ENCODE data around the gene HPN. TPM values are rescaled to one million over a fixed set of nuclear protein-coding genes. Genes with fewer than 3 reads are reported as not detected.
A peak's percentile ranks its signal among the peaks of the same experiment; 100 is the strongest.
"Not testable (repeated sequence)": the region's sequence is repeated elsewhere in the genome, so short reads cannot be mapped to it uniquely, and the experiment has no call there.

The HPN gene
- total RNA-seq, 2 donors from 2014 or later = 2.5 to 7.2 TPM

GRCh38 chr19:35044317-35045117, 3.0 kb downstream of the HPN start:
- H3K27me3 ChIP-seq = no peaks in the 10 kb centered on the region
- no peaks in the 10 kb centered on the region for H3K9me3 ChIP-seq
- peak; percentile 93 to 97 for TF ChIP-seq CTCF (IDR thresholded peaks at IDR 0.05)
- no peak overlapping the region for H3K4me3 ChIP-seq
- DNase-seq (ENCODE audit: low spot score) = peak; percentile 81
- no peak overlapping the region for H3K27ac ChIP-seq
- no peaks in the 10 kb centered on the region for H3K36me3 ChIP-seq
- H3K4me1 ChIP-seq = peaks cover 0 to 47% of the 10 kb centered on the region in 2 donors

GRCh38 chr19:35045667-35046300, 4.3 kb downstream of the HPN start:
- H3K27ac ChIP-seq = peak overlapping the region; percentile 2 to 31
- TF ChIP-seq CTCF (IDR thresholded peaks at IDR 0.05) = peak in 1 of 2 donors; percentile 40
- DNase-seq (ENCODE audit: low spot score) = no peak
- no peaks in the 10 kb centered on the region for H3K9me3 ChIP-seq
- no peak overlapping the region for H3K4me3 ChIP-seq
- no peaks in the 10 kb centered on the region for H3K36me3 ChIP-seq
- no peaks in the 10 kb centered on the region for H3K27me3 ChIP-seq
- H3K4me1 ChIP-seq = peaks cover 0 to 35% of the 10 kb centered on the region in 2 donors

- no peak for DNase-seq (ENCODE audit: low spot score)
- Histone ChIP-seq H3K4me3 (no peak overlapping the region), H3K36me3 (no peaks in the 10 kb centered on the region), H3K27me3 (no peaks in the 10 kb centered on the region), H3K27ac (peak overlapping the region in 1 of 2 donors; percentile 73), H3K9me3 (no peaks in the 10 kb centered on the region), H3K4me1 (peaks cover 0 to 28% of the 10 kb centered on the region in 2 donors)
- TF ChIP-seq CTCF (IDR thresholded peaks at IDR 0.05) = no peak
Observed at GRCh38 chr19:35046461-35046860, 4.9 kb downstream of the HPN start.

- no peak overlapping the region for H3K4me3 ChIP-seq
Observed at GRCh38 chr19:35048911-35049411, 7.4 kb downstream of the HPN start.

GRCh38 chr19:35049456-35049855, 7.9 kb downstream of the HPN start:
- H3K36me3 ChIP-seq = no peaks in the 10 kb centered on the region
- no peaks in the 10 kb centered on the region for H3K9me3 ChIP-seq
- no peaks in the 10 kb centered on the region for H3K27me3 ChIP-seq
- peak overlapping the region; percentile 73 to 82 for H3K27ac ChIP-seq
- H3K4me3 ChIP-seq = no peak overlapping the region
- TF ChIP-seq CTCF (IDR thresholded peaks at IDR 0.05) = no peak
- no peak for DNase-seq (ENCODE audit: low spot score)
- H3K4me1 ChIP-seq = peaks cover 0 to 27% of the 10 kb centered on the region in 2 donors

More at GRCh38 chr19:35048911-35049411, 7.4 kb downstream of the HPN start:
- TF ChIP-seq CTCF (IDR thresholded peaks at IDR 0.05) = no peak
- Histone ChIP-seq H3K36me3 (no peaks in the 10 kb centered on the region), H3K27me3 (no peaks in the 10 kb centered on the region), H3K9me3 (no peaks in the 10 kb centered on the region), H3K27ac (peak overlapping the region; percentile 73 to 82), H3K4me1 (peaks cover 0 to 26% of the 10 kb centered on the region in 2 donors)
- DNase-seq (ENCODE audit: low spot score) = no peak

GRCh38 chr19:35050662-35051061, 9.1 kb downstream of the HPN start:
- not testable (repeated sequence) for H3K36me3 ChIP-seq; H3K4me3 ChIP-seq; H3K9me3 ChIP-seq; H3K27me3 ChIP-seq; H3K27ac ChIP-seq; DNase-seq (ENCODE audit: low spot score)
- H3K4me1 ChIP-seq = peaks cover 0 to 27% of the 10 kb centered on the region in 2 donors

- not testable (repeated sequence) for H3K9me3 ChIP-seq; H3K27me3 ChIP-seq; H3K4me3 ChIP-seq; H3K27ac ChIP-seq; H3K36me3 ChIP-seq; DNase-seq (ENCODE audit: low spot score)
- peaks cover 0 to 30% of the 10 kb centered on the region in 2 donors for H3K4me1 ChIP-seq
Observed at GRCh38 chr19:35051268-35051667, 9.7 kb downstream of the HPN start.
